Activated gamma-delta T cell (primary cell): Measurements from ENCODE around the gene NUDT17.
"Not testable (repeated sequence)": the region's sequence is repeated elsewhere in the genome, so short reads cannot be mapped to it uniquely, and the experiment has no call there.

Source experiments
- DNase-seq: peaks from one replicate; lab custom pipeline; 2025; lab: John Stamatoyannopoulos, UW
- total RNA-seq, 2 donors: gene quantifications; one replicate each; lab custom pipeline; 2026; lab: John Stamatoyannopoulos, UW

The NUDT17 gene
- total RNA-seq: 4.7 to 6.2 reads per million in 2 donors

GRCh38 chr1:145845514-145846161 lies at the start of gene NUDT17:
Gene NUDT17 (plus strand): TSS chr1:145845630. CDS start chr1:145845641, 11 bp downstream.
- DNase-seq: peak; percentile 47

GRCh38 chr1:145796753-145797152 lies 48.7 kb upstream of the NUDT17 start:
- DNase-seq: no peak

- no peak for DNase-seq
Measured at GRCh38 chr1:145799806-145800205, 45.6 kb upstream of the NUDT17 start.

- DNase-seq: no peak
Measured at GRCh38 chr1:145804235-145805045, 41.0 kb upstream of the NUDT17 start.

- DNase-seq: no peak
Measured at GRCh38 chr1:145805057-145805456, 40.4 kb upstream of the NUDT17 start.

- DNase-seq: no peak
Measured at GRCh38 chr1:145806408-145806807, 39.0 kb upstream of the NUDT17 start.

- DNase-seq: no peak
Measured at GRCh38 chr1:145806844-145807243, 38.6 kb upstream of the NUDT17 start.

GRCh38 chr1:145812977-145813810 lies 32.2 kb upstream of the NUDT17 start:
- not testable (repeated sequence) for DNase-seq

- not testable (repeated sequence) for DNase-seq
Measured at GRCh38 chr1:145818095-145818494, 27.3 kb upstream of the NUDT17 start.

GRCh38 chr1:145822779-145823331 lies 22.6 kb upstream of the NUDT17 start:
- DNase-seq: not testable (repeated sequence)

- peak; percentile 75 for DNase-seq
Measured at GRCh38 chr1:145823565-145824498, 21.6 kb upstream of the NUDT17 start, which contains the start of the genes POLR3C and RNF115. Gene POLR3C (plus strand): TSS chr1:145824200. CDS start chr1:145825777, 1,577 bp downstream. Gene RNF115 (minus strand): TSS chr1:145824095. CDS start chr1:145823873, 222 bp downstream.

GRCh38 chr1:145824499-145824842 lies 21.0 kb upstream of the NUDT17 start:
- DNase-seq: no peak

GRCh38 chr1:145826030-145826429 lies 19.4 kb upstream of the NUDT17 start:
- DNase-seq: no peak

- no peak for DNase-seq
Measured at GRCh38 chr1:145827966-145828365, 17.5 kb upstream of the NUDT17 start.

- DNase-seq: no peak
Measured at GRCh38 chr1:145828367-145829026, 16.9 kb upstream of the NUDT17 start.

GRCh38 chr1:145830810-145831209 lies 14.6 kb upstream of the NUDT17 start:
- DNase-seq: not testable (repeated sequence)

GRCh38 chr1:145837656-145838055 lies 7.8 kb upstream of the NUDT17 start:
- no peak for DNase-seq

GRCh38 chr1:145843031-145843430 lies 2.4 kb upstream of the NUDT17 start:
- DNase-seq: no peak

- no peak for DNase-seq
Measured at GRCh38 chr1:145845144-145845513, 301 bp upstream of the NUDT17 start.

- no peak for DNase-seq
Measured at GRCh38 chr1:145846201-145846612, 777 bp downstream of the NUDT17 start.
